TTC549 (cell line): ENCODE data around the gene ACE.

ENCODE experiments used
- FAIRE-seq: peaks from 2 replicates; lab custom pipeline; 2012; peaks lifted over from hg19 to GRCh38; lab: Jason Lieb, UNC

Gene ACE

DNA sequence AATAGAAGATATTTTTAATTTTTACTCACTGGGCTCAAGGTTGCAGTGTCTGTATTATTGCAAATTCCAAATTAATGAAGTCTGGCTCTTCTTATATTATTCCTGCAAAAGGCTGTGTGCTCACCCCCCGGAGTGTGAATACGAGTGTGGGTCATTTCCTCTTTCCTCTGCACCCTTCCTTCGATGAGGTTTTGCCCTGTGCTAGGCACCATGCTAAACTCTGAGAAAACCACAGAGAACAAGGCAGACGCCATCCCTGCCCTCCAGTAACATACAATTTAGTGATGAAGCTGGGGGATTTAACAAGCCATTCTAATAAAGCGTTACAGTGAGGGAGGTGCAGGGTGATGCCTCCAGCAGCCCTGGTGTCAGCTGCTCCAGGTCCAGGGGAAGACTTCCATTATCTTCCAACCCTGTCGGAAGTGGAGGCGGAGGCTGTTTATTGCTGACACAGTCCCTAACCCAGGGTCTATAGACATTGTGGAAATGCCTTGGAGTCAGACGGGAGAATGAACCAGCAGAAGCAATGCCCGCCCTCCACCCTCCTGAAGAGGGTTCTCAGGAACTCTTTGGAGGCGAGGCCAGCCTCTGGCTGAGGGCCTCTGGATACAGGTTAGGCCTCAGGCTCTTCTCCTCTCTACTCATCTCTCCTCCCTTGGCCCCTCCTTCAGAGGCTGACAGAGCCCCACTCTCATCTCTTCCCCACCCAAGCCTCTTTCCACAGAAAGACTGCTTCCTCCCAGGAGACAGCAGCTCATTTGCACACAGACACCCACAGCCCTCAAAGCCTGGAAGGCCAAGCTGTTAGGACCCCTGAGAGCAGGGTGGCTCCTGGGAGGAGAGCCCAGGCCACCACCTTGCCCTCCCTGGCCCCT is 2.0 kb upstream of the ACE start:
- FAIRE-seq: no peak

- FAIRE-seq: no peak
Measured at GRCh38 chr17:63475491-63476412, 1.1 kb upstream of the ACE start.

- no peak for FAIRE-seq
Measured at GRCh38 chr17:63476459-63476853, 405 bp upstream of the ACE start.

DNA sequence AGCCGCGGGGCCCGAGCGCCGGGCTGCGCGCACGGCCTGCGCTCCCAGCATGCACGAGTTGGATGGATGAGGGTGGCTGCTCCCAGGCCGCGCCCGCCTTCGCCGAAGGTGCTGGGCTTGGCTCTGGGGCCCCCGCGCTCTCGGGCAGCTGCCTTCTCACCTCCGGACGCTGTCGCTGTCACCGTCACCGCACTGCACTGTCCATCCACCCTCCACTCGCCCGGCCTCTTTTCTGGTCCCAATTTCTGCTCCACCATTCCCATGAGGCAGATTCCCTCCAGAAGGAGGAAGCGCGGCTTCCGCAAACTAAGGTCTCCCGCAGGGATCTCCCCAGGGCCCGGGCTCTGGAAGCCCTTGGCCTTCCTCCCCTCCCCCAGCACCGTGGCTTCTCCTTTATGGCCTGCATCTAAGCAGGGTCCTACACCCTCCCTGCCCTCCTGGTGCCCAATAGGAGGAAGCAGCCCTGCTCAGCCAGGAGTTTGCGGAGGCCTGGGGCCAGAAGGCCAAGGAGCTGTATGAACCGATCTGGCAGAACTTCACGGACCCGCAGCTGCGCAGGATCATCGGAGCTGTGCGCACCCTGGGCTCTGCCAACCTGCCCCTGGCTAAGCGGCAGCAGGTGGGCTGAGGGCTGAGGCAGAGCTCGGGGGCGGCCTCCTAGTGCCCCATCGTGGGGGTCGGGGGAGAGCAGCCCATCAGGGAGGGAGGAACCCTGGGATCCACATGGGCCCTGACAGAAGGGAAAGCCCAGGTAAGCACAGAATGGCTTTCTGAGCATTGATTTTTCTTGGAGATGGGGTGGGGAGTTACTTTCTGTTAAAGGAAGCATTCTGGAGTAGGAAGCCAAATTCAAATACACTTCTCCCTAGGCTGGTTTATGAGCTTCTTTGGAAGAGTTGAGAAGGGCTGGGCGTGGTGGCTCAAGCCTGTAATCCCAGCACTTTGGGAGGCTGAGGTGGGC is 899 bp downstream of the ACE start:
- FAIRE-seq: no peak

DNA sequence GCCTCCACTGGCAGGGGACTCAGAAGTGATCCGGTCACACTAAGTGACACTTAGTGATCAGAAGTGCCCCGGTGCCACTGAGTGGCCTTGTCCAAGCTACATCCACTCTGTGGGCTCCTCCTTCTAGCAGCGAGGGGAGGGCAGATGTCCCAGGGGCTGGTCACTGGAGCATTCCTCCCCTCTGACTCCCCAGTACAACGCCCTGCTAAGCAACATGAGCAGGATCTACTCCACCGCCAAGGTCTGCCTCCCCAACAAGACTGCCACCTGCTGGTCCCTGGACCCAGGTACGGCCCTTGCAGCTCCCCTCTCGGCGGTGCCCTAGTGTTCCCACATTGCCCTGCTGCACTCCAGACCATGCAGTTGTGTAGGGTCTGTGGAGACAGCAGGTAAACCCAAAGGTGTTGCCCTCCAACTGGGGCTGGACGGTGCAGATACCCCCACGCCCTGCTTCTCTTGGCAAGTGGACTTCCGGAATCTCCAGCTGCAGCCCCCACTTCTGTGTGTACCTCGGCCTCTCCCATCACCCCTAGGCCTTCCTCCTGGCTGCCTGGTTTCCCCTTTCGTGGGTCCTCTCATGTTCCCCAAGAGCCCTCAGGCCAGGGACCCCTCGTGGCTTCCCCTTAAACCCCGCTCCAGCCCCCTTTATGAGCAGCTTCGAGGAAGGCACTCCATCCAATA is 2.1 kb downstream of the ACE start:
- no peak for FAIRE-seq

- FAIRE-seq: no peak
Measured at GRCh38 chr17:63479495-63480184, 2.8 kb downstream of the ACE start.

- FAIRE-seq: no peak
Measured at GRCh38 chr17:63480192-63480784, 3.4 kb downstream of the ACE start.

DNA sequence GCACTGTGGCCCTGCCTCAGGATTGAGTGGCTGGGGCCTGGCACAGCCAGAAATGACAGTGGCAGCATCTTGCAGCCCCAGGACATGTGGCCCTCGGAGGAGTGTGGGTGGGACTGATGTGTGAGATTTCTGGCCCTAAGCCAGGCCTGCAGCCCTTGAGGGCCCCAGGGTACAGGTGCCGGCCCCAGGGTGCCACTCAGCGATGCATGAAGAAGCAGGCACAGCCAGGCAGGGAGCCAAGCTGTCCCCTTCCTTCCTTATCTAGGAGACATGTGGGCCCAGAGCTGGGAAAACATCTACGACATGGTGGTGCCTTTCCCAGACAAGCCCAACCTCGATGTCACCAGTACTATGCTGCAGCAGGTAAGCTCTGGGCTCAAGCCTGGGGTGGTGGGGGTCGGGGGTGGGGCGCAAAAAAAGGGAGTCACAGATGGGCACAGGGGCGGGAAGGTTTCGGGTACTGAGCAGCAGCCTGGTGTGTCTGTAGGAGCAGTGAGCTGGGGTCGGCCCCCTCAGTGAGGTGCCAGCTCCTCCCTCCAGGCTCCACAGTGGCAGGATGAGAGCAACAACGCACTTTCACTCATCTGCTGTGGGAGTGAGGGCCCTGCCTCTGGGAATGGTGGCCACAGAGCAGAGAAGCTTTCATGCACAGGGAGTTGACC is 4.1 kb downstream of the ACE start:
- FAIRE-seq: no peak

DNA sequence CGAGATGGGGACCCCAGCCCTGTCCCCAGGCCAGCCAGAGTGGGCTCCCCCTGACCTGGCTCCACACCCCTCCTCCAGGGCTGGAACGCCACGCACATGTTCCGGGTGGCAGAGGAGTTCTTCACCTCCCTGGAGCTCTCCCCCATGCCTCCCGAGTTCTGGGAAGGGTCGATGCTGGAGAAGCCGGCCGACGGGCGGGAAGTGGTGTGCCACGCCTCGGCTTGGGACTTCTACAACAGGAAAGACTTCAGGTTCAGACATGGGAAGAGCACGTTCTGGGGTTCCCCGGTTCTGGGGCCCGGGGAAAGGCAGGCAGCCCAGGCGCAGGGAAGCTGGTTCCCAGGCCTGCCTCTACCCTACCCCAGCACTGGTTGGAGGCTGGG is 4.6 kb downstream of the ACE start:
- no peak for FAIRE-seq

GRCh38 chr17:63482509-63482908 is 5.6 kb downstream of the ACE start:
- no peak for FAIRE-seq

DNA sequence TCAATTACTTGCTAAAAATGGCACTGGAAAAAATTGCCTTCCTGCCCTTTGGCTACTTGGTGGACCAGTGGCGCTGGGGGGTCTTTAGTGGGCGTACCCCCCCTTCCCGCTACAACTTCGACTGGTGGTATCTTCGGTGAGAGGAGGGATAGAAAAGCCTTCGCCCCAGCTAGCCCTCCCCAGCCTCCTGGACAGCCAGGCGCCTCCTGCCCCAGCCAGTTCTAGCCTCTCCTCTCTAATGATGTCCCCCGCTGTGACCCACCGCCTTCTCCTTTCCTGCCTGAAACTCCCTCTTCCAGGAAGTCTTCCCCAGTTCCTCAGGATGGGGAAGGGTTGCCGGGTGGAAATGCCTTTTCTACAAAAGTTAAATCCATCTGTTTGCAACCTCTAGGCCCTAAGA is 6.2 kb downstream of the ACE start:
- no peak for FAIRE-seq

- FAIRE-seq: no peak
Measured at GRCh38 chr17:63483655-63484575, 7.1 kb downstream of the ACE start.

- no peak for FAIRE-seq
Measured at GRCh38 chr17:63486317-63487013, 9.6 kb downstream of the ACE start.

- no peak for FAIRE-seq
Measured at GRCh38 chr17:63487014-63487339, 10.1 kb downstream of the ACE start.

DNA sequence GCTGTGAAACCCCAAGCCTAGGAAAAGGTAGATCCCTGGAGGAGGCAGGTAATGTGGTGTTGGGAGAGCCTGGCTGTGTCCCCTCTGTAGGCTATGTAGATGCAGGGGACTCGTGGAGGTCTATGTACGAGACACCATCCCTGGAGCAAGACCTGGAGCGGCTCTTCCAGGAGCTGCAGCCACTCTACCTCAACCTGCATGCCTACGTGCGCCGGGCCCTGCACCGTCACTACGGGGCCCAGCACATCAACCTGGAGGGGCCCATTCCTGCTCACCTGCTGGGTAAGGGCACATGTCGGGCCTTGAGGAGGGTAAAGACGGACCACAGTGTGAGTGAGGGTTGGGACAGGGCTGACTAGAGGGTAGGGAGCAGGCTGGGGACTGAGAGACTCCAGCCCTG is 12.0 kb downstream of the ACE start:
- no peak for FAIRE-seq

- FAIRE-seq: no peak
Measured at GRCh38 chr17:63489291-63489690, 12.4 kb downstream of the ACE start.

DNA sequence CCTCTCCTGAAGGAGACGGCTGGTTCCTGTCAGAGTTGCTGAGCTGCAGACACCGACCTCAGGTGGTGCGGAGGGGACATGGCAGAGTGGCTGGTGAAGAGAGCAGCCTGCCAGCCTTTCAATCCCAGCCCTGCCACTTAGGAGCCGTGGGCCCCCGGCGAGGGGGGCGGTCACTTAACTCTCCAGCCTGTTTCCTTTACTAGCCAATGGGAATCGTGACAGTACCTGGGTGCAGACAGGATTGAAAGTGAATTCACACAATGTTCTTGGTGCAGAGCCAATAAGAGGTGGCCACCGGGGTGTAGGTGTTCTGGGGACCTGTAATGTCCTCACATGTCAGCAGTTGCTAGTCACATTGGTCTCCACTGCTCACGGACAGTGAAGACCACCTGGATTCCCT is 13.5 kb downstream of the ACE start:
- no peak for FAIRE-seq

DNA sequence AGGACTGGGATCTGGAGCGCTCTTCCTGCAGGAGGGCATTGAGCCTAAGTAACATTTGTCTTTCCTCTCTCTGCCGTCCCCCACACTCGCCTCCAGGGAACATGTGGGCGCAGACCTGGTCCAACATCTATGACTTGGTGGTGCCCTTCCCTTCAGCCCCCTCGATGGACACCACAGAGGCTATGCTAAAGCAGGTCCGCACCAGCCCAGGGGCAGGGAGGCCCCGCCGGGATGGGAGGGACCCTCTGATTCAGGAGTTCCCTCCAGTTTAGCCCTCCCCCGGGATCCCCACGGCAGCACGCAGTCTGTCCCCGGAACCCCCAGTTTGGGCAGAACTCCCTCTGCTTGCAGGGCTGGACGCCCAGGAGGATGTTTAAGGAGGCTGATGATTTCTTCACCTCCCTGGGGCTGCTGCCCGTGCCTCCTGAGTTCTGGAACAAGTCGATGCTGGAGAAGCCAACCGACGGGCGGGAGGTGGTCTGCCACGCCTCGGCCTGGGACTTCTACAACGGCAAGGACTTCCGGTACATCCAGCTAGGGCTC is 14.1 kb downstream of the ACE start:
- FAIRE-seq: no peak
